AG04450 (cell line): ENCODE results near the gene EME1. TPM values are rescaled to one million over a fixed set of nuclear protein-coding genes. Genes with fewer than 3 reads are reported as not detected.

Experiments used
- CTCF ChIA-PET: fragments of 300-600, 350-600 bp; formaldehyde crosslinking; extraction: SDS; loops from one replicate; lab custom pipeline; 2022; ENCODE audit warnings: antibody characterized with exemption, inconsistent platforms; lab: Charles Lee
- POLR2A ChIA-PET: fragments of 350-600 bp; formaldehyde crosslinking; extraction: SDS; loops from one replicate; lab custom pipeline; 2021; ENCODE audit warnings: antibody characterized with exemption, inconsistent platforms; lab: Yijun Ruan, JAX
- DNase-seq: peaks from one replicate; pipeline ENCODE4 v3.0.0-alpha.2; 2011; ENCODE audit warnings: low read depth, low spot score
- H3K27ac ChIP-seq: one replicate; pipeline ENCODE4 v1.5.1; 2012; ENCODE audit warnings: low read depth, low read length, control low read depth
- H3K27me3 ChIP-seq: one replicate; pipeline ENCODE4 v1.6.0; 2012; ENCODE audit warnings: low read length; ENCODE audit not compliant: control insufficient read depth, insufficient read depth
- H3K4me3 ChIP-seq: 2 replicates; pipeline ENCODE4 v1.5.1; 2011; ENCODE audit warnings: mild to moderate bottlenecking, low read depth, low read length, control low read depth
- H3K9me3 ChIP-seq: 2 replicates; pipeline ENCODE4 v1.5.1; 2012; ENCODE audit warnings: low read length; ENCODE audit not compliant: control insufficient read depth, insufficient read depth
- CTCF ChIP-seq: IDR thresholded peaks from 2 replicates; pipeline ENCODE4 v1.5.1; 2011; ENCODE audit warnings: low read depth, low read length, control low read depth, inconsistent platforms
- polyA plus RNA-seq: library from polyadenylated mRNA; depleted of rRNA; stranded (reverse); fragments of >200 nt; gene quantifications from 2 replicates; pipeline ENCODE4 v1.2.3, GENCODE V29; 2011

Gene EME1
- polyA plus RNA-seq, 1 experiment, result 2.5 TPM

- H3K4me3 ChIP-seq, result no peak overlapping the region
- no peak for TF ChIP-seq CTCF
- CTCF ChIA-PET, result interaction anchor here (2.8 kb wide), 1 partner anchor 9 kb away, joined by 9 read pairs; no protein-coding TSS in a partner anchor
- no peak overlapping the region for H3K27ac ChIP-seq
- no peaks in the 10 kb centered on the region for H3K27me3 ChIP-seq
- no peak for DNase-seq
- H3K9me3 ChIP-seq, result no peaks in the 10 kb centered on the region; the same call in 1 of the 2 replicates
- POLR2A ChIA-PET, result interaction anchor here (0.9 kb wide), 1 partner anchor 9 kb away, joined by 3 read pairs; no protein-coding TSS in a partner anchor
These were observed 20.1 kb upstream of the EME1 start for GRCh38 chr17:50352693-50353599.

GRCh38 chr17:50353600-50354195 lies 19.3 kb upstream of the EME1 start:
- ChIA-PET POLR2A (no interaction called here), CTCF (no interaction called here)
- DNase-seq, result no peak
- no peak for TF ChIP-seq CTCF
- Histone ChIP-seq H3K4me3 (no peak overlapping the region), H3K9me3 (no peaks in the 10 kb centered on the region; the same call in 1 of the 2 replicates), H3K27me3 (no peaks in the 10 kb centered on the region), H3K27ac (no peak overlapping the region)

- Histone ChIP-seq H3K27me3 (no peaks in the 10 kb centered on the region), H3K9me3 (no peaks in the 10 kb centered on the region; the same call in 1 of the 2 replicates), H3K27ac (no peak overlapping the region), H3K4me3 (no peak overlapping the region)
- POLR2A ChIA-PET, result no interaction called here
- no peak for TF ChIP-seq CTCF
- CTCF ChIA-PET, result no interaction called here
- DNase-seq, result no peak
These were observed 18.8 kb upstream of the EME1 start for GRCh38 chr17:50354198-50354597.

GRCh38 chr17:50354776-50355175 lies 18.3 kb upstream of the EME1 start:
- no peaks in the 10 kb centered on the region for H3K27me3 ChIP-seq
- POLR2A ChIA-PET, result no interaction called here
- no peak overlapping the region for H3K27ac ChIP-seq
- no peak for DNase-seq
- H3K4me3 ChIP-seq, result no peak overlapping the region
- CTCF ChIA-PET, result no interaction called here
- no peak for TF ChIP-seq CTCF
- H3K9me3 ChIP-seq, result no peaks in the 10 kb centered on the region; the same call in 1 of the 2 replicates

GRCh38 chr17:50355336-50355700 lies 17.7 kb upstream of the EME1 start:
- TF ChIP-seq CTCF, result no peak
- Histone ChIP-seq H3K27ac (no peak overlapping the region), H3K4me3 (no peak overlapping the region), H3K9me3 (no peaks in the 10 kb centered on the region; the same call in 1 of the 2 replicates), H3K27me3 (no peaks in the 10 kb centered on the region)
- POLR2A ChIA-PET, result no interaction called here
- CTCF ChIA-PET, result no interaction called here
- DNase-seq, result no peak
